ENCODE measurements around the gene NFAM1.

NFAM1 gene

GRCh38 chr22:42361523-42361922 lies 70.7 kb downstream of the NFAM1 start:
- no peak for DNase-seq (ENCODE audit: low read depth in 2 of 2, low spot score in 1 of 2)

GRCh38 chr22:42360348-42360747 lies 71.9 kb downstream of the NFAM1 start:
- no peak for DNase-seq (ENCODE audit: low read depth in 2 of 2, low spot score in 1 of 2)

- DNase-seq (ENCODE audit: low read depth in 2 of 2, low spot score in 1 of 2) = no peak
These were observed 73.3 kb downstream of the NFAM1 start for GRCh38 chr22:42358643-42359558.

- no peak for DNase-seq (ENCODE audit: low read depth in 2 of 2, low spot score in 1 of 2)
These were observed 74.4 kb downstream of the NFAM1 start for GRCh38 chr22:42357634-42358296.

GRCh38 chr22:42357221-42357620 lies 75.0 kb downstream of the NFAM1 start:
- no peak for DNase-seq (ENCODE audit: low read depth in 2 of 2, low spot score in 1 of 2)

GRCh38 chr22:42356533-42356932 lies 75.7 kb downstream of the NFAM1 start:
- no peak for DNase-seq (ENCODE audit: low read depth in 2 of 2, low spot score in 1 of 2)

- no peak for DNase-seq (ENCODE audit: low read depth in 2 of 2, low spot score in 1 of 2)
These were observed 78.1 kb downstream of the NFAM1 start for GRCh38 chr22:42353883-42354727.

GRCh38 chr22:42350373-42350772 lies 81.8 kb downstream of the NFAM1 start:
- no peak for DNase-seq (ENCODE audit: low read depth in 2 of 2, low spot score in 1 of 2)

- no peak for DNase-seq (ENCODE audit: low read depth in 2 of 2, low spot score in 1 of 2)
These were observed 84.8 kb downstream of the NFAM1 start for GRCh38 chr22:42347281-42347824.

- DNase-seq (ENCODE audit: low read depth in 2 of 2, low spot score in 1 of 2) = no peak
These were observed 85.5 kb downstream of the NFAM1 start for GRCh38 chr22:42346722-42347121.

- DNase-seq (ENCODE audit: low read depth in 2 of 2, low spot score in 1 of 2) = no peak
These were observed 86.7 kb downstream of the NFAM1 start for GRCh38 chr22:42345458-42345857.

GRCh38 chr22:42344361-42344905 lies 87.8 kb downstream of the NFAM1 start:
- DNase-seq (ENCODE audit: low read depth in 2 of 2, low spot score in 1 of 2) = no peak

- no peak for DNase-seq (ENCODE audit: low read depth in 2 of 2, low spot score in 1 of 2)
These were observed 88.6 kb downstream of the NFAM1 start for GRCh38 chr22:42343531-42344081.

- DNase-seq (ENCODE audit: low read depth in 2 of 2, low spot score in 1 of 2) = no peak
These were observed 89.1 kb downstream of the NFAM1 start for GRCh38 chr22:42343121-42343454.

GRCh38 chr22:42342426-42343120 lies 89.6 kb downstream of the NFAM1 start:
- DNase-seq (ENCODE audit: low read depth in 2 of 2, low spot score in 1 of 2) = no peak

GRCh38 chr22:42341779-42342178 lies 90.4 kb downstream of the NFAM1 start:
- no peak for DNase-seq (ENCODE audit: low read depth in 2 of 2, low spot score in 1 of 2)

GRCh38 chr22:42340829-42341383 lies 91.3 kb downstream of the NFAM1 start:
- no peak for DNase-seq (ENCODE audit: low read depth in 2 of 2, low spot score in 1 of 2)

GRCh38 chr22:42340150-42340549 lies 92.1 kb downstream of the NFAM1 start:
- DNase-seq (ENCODE audit: low read depth in 2 of 2, low spot score in 1 of 2) = no peak

- DNase-seq (ENCODE audit: low read depth in 2 of 2, low spot score in 1 of 2) = no peak
These were observed 93.7 kb downstream of the NFAM1 start for GRCh38 chr22:42338479-42338878.

- no peak for DNase-seq (ENCODE audit: low read depth in 2 of 2, low spot score in 1 of 2)
These were observed 94.8 kb downstream of the NFAM1 start for GRCh38 chr22:42337356-42337755.
